ENCODE results near the gene B4GALNT2.
"Not testable (repeated sequence)": the region's sequence is repeated elsewhere in the genome, so short reads cannot be mapped to it uniquely, and the experiment has no call there.

Gene B4GALNT2

DNA sequence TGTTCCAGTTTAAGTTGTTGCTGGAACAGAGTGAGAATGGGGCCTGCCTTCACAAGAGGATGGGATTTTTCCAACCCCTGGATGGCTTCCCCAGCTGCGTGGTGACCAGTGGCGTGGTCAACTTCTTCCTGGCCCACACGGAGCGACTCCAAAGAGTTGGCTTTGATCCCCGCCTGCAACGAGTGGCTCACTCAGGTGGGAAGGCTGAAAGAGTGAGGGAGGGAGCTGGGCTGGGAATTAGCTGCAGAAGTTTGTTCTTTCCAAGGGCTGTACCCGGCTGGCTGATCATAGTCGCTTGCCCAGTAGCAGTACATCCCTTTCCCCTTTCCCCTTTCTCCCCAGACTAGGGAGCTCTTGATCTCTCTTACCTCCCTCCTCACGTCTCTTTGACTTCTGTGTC is 36.1 kb downstream of the B4GALNT2 start:
- Mint-ChIP-seq H3K9me3 (no peaks in the 10 kb centered on the region), H3K27ac (ENCODE audit: low read depth) (no peak overlapping the region), H3K4me1 (no peaks in the 10 kb centered on the region), H3K36me3 (ENCODE audit: insufficient read depth) (no peaks in the 10 kb centered on the region), H3K27me3 (peaks cover 80% of the 10 kb centered on the region), H3K4me3 (no peak overlapping the region)
- DNase-seq (ENCODE audit: low spot score in 2 of 2) (no peak), ATAC-seq (replicated peaks; ENCODE audit: extremely low read depth, poor library complexity, severe bottlenecking) (no peak)

DNA sequence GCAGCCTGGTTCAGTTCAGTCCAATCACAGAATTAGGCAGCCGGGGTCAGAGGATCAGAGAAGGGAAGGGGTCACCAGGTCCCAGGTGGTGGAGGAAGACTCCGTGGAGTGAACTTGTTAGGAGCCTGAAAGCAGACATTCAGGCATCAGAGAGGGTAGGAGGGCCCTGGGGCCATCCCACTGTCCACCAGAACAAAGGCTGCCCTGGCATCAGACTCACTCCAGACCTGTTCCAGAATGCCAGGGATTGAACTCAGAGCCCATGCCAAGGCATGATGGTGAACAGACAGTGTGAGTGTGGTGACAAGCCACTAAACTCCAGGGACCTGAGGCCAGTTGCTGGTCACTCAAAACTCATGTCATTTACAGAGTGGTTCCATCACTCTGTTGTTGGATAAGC is 37.6 kb downstream of the B4GALNT2 start:
- Mint-ChIP-seq H3K27ac (ENCODE audit: low read depth) (no peak overlapping the region), H3K4me3 (no peak overlapping the region), H3K36me3 (ENCODE audit: insufficient read depth) (no peaks in the 10 kb centered on the region), H3K27me3 (peaks cover 93% of the 10 kb centered on the region), H3K4me1 (no peaks in the 10 kb centered on the region), H3K9me3 (peaks cover 6% of the 10 kb centered on the region)
- DNase-seq (ENCODE audit: low spot score in 2 of 2) (no peak), ATAC-seq (replicated peaks; ENCODE audit: extremely low read depth, poor library complexity, severe bottlenecking) (no peak)

DNA sequence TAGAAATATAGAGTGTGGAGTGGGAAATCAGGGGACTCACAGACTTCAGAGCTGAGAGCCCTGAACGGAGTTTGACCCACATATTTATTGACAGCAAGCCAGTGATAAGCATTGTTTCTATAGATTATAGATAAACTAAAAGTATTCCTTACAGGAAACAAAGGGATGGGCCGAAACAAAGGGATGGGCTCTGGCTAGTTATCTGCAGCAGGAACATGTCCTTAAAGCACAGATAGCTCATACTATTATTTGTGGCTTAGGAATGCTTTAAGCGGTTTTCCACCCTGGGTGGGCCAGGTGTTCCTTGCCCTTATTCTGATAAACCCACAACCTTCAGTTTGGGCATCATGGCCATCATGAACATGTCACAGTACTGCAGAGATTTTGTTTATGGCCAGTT is 38.1 kb downstream of the B4GALNT2 start:
- H3K4me1 Mint-ChIP-seq; H3K36me3 Mint-ChIP-seq (ENCODE audit: insufficient read depth); H3K4me3 Mint-ChIP-seq; H3K27ac Mint-ChIP-seq (ENCODE audit: low read depth); DNase-seq (ENCODE audit: low spot score in 2 of 2); ATAC-seq (replicated peaks; ENCODE audit: extremely low read depth, poor library complexity, severe bottlenecking): not testable (repeated sequence)
- Mint-ChIP-seq H3K9me3 (peaks cover 11% of the 10 kb centered on the region), H3K27me3 (peaks cover 93% of the 10 kb centered on the region)

DNA sequence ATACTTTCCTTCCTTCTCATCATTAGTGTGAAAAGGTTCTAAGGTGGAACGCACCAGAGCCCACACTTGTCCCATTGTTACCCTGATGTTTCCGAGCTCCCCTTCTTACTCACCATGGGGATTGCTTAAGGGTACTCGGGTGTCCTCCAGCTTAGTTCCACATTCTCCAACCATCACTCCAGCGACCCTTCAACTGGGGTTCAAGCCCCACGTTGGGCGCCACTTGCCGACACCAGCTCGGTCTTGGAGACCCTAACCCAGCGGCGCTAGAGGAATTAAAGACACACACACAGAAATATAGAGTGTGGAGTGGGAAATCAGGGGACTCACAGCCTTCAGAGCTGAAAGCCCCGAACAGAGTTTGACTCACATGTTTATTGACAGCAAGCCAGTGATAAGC is 43.4 kb downstream of the B4GALNT2 start:
- H3K36me3 Mint-ChIP-seq (ENCODE audit: insufficient read depth); H3K27ac Mint-ChIP-seq (ENCODE audit: low read depth); H3K4me3 Mint-ChIP-seq; H3K4me1 Mint-ChIP-seq; DNase-seq (ENCODE audit: low spot score in 2 of 2); ATAC-seq (replicated peaks; ENCODE audit: extremely low read depth, poor library complexity, severe bottlenecking): not testable (repeated sequence)
- Mint-ChIP-seq H3K9me3 (peaks cover 16% of the 10 kb centered on the region), H3K27me3 (peaks cover 47% of the 10 kb centered on the region)

DNA sequence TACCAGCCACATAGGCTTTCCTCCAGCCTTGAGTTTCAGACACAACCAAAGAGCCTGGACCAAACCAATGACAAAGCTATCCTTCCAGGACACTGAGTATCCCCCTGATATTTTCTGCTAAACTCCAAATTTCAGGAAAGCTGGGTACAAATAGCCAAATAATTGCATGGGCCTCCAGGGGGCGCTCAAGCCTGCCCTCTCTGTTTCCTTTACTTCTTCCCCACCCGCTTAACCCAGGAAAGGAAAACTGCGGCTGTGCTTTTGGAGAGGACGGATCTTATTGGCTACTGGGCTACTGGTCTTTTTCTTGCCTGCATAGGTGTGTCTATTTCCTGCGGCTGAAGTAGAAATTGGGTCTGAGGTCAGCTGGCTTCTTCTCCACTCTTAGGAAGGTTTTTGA is 47.7 kb downstream of the B4GALNT2 start:
- DNase-seq (ENCODE audit: low spot score in 2 of 2) (peak; percentile 30 to 57), ATAC-seq (replicated peaks; ENCODE audit: extremely low read depth, poor library complexity, severe bottlenecking) (no peak)
- no peak overlapping the region for H3K4me3 Mint-ChIP-seq
- no peak overlapping the region for H3K27ac Mint-ChIP-seq (ENCODE audit: low read depth)
- H3K36me3 Mint-ChIP-seq (ENCODE audit: insufficient read depth): peaks cover 3% of the 10 kb centered on the region
- peaks cover 5% of the 10 kb centered on the region for H3K4me1 Mint-ChIP-seq
- peaks cover 10% of the 10 kb centered on the region for H3K27me3 Mint-ChIP-seq
- peaks cover 9% of the 10 kb centered on the region for H3K9me3 Mint-ChIP-seq

DNA sequence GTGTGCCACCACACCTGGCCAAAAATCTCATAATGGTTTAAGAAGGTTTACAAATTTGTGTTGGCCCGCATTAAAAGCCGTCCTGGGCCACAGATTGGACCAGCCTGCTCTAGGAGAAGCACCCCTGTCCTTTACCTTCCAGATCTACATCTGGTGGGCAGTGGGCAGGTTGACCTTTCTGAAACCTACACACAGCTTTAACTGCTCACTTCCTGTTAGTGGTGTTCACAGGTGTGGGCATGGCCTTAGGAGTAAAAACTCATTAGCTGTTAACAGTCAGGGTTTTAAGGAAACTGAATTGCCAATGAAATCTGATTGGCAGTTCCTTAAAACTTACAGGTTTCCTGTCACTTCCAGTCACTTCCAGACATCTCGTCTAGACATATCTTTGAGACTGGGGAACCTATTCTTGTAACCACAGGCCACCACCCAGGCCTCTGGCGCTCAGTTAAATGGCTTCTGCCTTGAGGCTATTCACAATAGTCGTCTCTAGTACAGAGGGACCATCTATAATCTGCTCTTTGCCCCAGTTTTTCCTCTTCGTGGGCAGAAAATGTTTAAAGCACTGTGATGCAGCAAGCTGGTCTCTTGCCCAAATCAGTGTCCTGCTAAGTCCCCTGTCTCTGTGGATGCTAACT is 48.5 kb downstream of the B4GALNT2 start:
- H3K4me1 Mint-ChIP-seq: peaks cover 5% of the 10 kb centered on the region
- DNase-seq (ENCODE audit: low spot score in 2 of 2) (no peak), ATAC-seq (replicated peaks; ENCODE audit: extremely low read depth, poor library complexity, severe bottlenecking) (no peak)
- H3K27ac Mint-ChIP-seq (ENCODE audit: low read depth): no peak overlapping the region
- peaks cover under 1% of the 10 kb centered on the region for H3K36me3 Mint-ChIP-seq (ENCODE audit: insufficient read depth)
- peaks cover under 1% of the 10 kb centered on the region for H3K9me3 Mint-ChIP-seq
- H3K27me3 Mint-ChIP-seq: peaks cover 2% of the 10 kb centered on the region
- no peak overlapping the region for H3K4me3 Mint-ChIP-seq

DNA sequence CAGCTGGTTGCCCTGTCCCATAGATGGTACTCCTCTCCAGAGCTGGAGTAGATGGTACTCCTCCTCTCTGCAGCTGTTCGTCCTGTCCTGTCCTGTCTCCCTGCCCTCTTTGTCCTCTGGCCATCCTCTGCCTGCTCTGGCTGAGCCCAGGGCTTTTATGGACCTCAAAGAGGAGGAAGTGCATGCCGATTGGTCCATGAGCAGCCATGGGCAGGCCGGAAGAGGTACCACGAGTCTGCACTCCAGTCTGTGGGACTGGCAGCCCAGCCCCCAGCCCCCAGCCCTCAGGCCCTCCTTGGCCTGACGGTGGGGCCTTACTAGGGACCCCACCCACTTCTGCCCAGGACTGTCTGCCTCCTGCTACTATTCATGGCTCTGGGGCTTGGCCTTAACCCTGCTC is 50.8 kb downstream of the B4GALNT2 start:
- DNase-seq (ENCODE audit: low spot score in 2 of 2) (no peak), ATAC-seq (replicated peaks; ENCODE audit: extremely low read depth, poor library complexity, severe bottlenecking) (no peak)
- Mint-ChIP-seq H3K27ac (ENCODE audit: low read depth) (no peak overlapping the region), H3K9me3 (no peaks in the 10 kb centered on the region), H3K36me3 (ENCODE audit: insufficient read depth) (no peaks in the 10 kb centered on the region), H3K27me3 (no peaks in the 10 kb centered on the region), H3K4me1 (peaks cover 5% of the 10 kb centered on the region), H3K4me3 (no peak overlapping the region)

DNA sequence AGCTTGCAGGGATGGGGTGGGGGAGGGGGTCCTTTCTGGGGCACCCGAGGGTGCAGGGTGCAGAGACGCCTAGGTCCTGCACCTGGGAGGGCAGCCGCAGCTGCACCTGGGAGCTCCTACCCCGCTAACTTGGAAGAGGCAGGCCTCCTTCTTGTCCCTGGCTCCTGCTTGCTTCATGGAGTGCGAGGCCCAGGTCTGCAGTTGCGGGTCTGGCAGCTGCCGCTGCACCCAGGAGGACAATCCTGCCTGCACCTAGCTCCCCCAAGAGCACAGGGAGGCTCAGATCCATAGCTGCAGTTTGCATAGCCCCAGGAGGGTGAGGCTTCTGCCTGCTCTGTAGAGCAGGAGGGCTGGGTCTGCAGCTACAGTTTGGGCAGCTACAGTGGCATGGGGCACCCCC is 51.2 kb downstream of the B4GALNT2 start:
- H3K36me3 Mint-ChIP-seq (ENCODE audit: insufficient read depth): no peaks in the 10 kb centered on the region

DNA sequence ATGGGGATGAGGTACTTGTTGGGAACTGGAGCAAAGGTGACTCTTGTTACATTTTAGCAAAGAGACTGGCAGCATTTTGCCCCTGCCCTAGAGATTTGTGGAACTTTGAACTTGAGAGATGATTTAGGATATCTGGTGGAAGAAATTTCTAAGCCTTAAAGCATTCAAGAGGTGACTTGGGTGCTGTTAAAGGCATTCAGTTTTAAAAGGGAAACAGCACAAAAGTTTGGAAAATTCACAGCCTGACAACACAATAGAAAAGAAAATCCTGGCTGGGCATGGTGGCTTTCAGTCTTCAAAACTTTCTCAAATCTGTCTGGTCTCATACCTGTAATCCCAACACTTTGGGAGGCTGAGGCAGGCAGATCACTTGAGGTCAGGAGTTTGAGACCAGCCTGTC is 52.0 kb downstream of the B4GALNT2 start:
- H3K36me3 Mint-ChIP-seq (ENCODE audit: insufficient read depth); ATAC-seq (replicated peaks; ENCODE audit: extremely low read depth, poor library complexity, severe bottlenecking); H3K9me3 Mint-ChIP-seq: not testable (repeated sequence)

More for the DNA sequence above, 51.2 kb downstream of the B4GALNT2 start:
- no peak overlapping the region for H3K4me3 Mint-ChIP-seq
- H3K27me3 Mint-ChIP-seq: no peaks in the 10 kb centered on the region
- H3K9me3 Mint-ChIP-seq: no peaks in the 10 kb centered on the region
- H3K27ac Mint-ChIP-seq (ENCODE audit: low read depth): no peak overlapping the region
- DNase-seq (ENCODE audit: low spot score in 2 of 2) (no peak), ATAC-seq (replicated peaks; ENCODE audit: extremely low read depth, poor library complexity, severe bottlenecking) (no peak)
- H3K4me1 Mint-ChIP-seq: peaks cover 5% of the 10 kb centered on the region

DNA sequence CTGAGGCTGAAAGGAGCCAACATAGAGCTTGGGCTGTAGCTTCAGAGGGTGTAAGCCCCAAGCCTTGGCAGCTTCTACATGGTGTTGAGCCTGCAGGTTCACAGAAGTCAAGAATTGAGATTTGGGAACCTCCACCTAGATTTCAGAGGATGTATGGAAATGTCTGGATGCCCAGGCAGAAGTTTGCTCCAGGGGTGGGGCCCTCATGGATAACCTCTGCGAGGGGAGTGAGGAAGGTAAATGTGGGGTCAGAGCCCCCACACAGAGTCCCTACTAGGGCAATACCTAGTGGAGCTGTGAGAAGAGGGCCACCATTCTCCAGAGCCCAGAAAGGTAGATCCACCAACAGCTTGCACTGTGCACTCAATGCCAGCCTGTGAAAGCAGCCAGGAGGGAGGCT is 52.8 kb downstream of the B4GALNT2 start:
- H3K27ac Mint-ChIP-seq (ENCODE audit: low read depth); H3K9me3 Mint-ChIP-seq; H3K4me3 Mint-ChIP-seq; DNase-seq (ENCODE audit: low spot score in 2 of 2); H3K27me3 Mint-ChIP-seq; H3K36me3 Mint-ChIP-seq (ENCODE audit: insufficient read depth); H3K4me1 Mint-ChIP-seq; ATAC-seq (replicated peaks; ENCODE audit: extremely low read depth, poor library complexity, severe bottlenecking): not testable (repeated sequence)

More for the DNA sequence above, 52.0 kb downstream of the B4GALNT2 start:
- H3K27me3 Mint-ChIP-seq; H3K27ac Mint-ChIP-seq (ENCODE audit: low read depth); H3K4me1 Mint-ChIP-seq; DNase-seq (ENCODE audit: low spot score in 2 of 2); H3K4me3 Mint-ChIP-seq: not testable (repeated sequence)

DNA sequence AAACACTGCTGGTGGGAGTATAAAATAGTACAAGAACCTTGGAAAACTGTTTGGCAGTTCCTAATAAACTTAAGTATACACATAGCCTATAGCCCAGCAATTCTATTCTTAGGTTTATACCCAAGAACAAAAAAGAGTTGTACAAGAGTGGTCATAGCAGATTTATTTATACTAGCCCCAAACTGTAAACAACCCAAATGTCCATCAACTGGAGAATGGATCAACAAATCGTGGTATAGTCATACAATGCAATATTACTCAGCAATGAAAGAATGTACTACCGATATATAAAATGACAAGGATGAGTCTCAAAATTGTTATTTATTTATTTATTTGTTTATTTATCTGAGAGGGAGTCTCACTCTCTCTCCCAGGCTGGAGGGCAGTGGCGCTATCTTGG is 54.7 kb downstream of the B4GALNT2 start:
- Mint-ChIP-seq H3K4me3 (no peak overlapping the region), H3K4me1 (peaks cover 16% of the 10 kb centered on the region), H3K36me3 (ENCODE audit: insufficient read depth) (peaks cover 9% of the 10 kb centered on the region), H3K27ac (ENCODE audit: low read depth) (no peak overlapping the region), H3K27me3 (peaks cover 2% of the 10 kb centered on the region), H3K9me3 (no peaks in the 10 kb centered on the region)
- ATAC-seq (replicated peaks; ENCODE audit: extremely low read depth, poor library complexity, severe bottlenecking) (no peak), DNase-seq (ENCODE audit: low spot score in 2 of 2) (no peak)

DNA sequence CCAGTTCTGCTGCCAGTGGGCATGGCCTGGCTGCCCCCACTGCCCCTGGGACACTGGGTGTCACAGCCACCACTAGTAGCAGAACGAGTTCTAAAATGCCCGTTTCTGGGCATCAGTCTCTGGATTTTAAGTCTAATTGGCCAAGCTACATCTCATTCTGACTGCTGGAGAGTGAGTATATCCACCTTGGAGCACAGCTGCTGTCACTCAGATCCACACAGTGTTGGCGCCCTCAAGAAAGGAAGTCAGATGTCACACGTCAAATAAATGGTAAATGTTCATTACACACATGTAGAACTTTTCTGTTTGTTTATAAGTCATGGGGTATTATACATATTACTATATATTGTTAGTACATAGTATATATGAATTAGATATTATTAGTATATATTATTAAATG is 58.4 kb downstream of the B4GALNT2 start:
- Mint-ChIP-seq H3K27ac (ENCODE audit: low read depth) (no peak overlapping the region), H3K4me1 (peaks cover 36% of the 10 kb centered on the region), H3K4me3 (no peak overlapping the region), H3K27me3 (peaks cover 6% of the 10 kb centered on the region), H3K9me3 (no peaks in the 10 kb centered on the region), H3K36me3 (ENCODE audit: insufficient read depth) (peaks cover 24% of the 10 kb centered on the region)
- DNase-seq (ENCODE audit: low spot score in 2 of 2) (no peak), ATAC-seq (replicated peaks; ENCODE audit: extremely low read depth, poor library complexity, severe bottlenecking) (no peak)

DNA sequence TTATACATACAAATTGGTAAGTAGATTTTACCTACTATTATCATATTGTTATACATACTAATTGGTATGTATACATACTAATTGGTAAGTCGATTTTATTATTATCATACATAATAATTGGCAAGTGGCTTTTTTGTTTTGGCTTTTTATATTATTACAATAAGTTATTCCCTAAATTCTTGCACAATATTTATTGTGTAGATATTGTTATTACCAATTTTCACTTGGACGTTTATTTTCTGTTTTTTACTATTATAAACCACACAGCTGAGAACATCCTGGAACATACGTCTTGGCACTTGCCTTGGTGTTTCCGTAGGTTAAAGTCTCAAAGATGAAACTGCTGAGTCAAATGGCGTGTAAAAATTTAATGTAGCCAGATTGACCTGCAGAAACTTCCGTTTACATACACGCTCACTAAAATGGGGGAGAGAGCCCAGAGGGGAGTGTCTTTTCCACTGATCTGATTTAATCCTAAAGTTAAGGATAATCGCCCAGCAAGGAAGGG is 58.9 kb downstream of the B4GALNT2 start:
- Mint-ChIP-seq H3K27me3 (peaks cover 6% of the 10 kb centered on the region), H3K4me1 (peaks cover 36% of the 10 kb centered on the region), H3K9me3 (no peaks in the 10 kb centered on the region), H3K4me3 (peak overlapping the region; percentile 94), H3K36me3 (ENCODE audit: insufficient read depth) (peaks cover 24% of the 10 kb centered on the region), H3K27ac (ENCODE audit: low read depth) (peak overlapping the region; percentile 100)
- DNase-seq (ENCODE audit: low spot score in 2 of 2): no peak
- ATAC-seq (replicated peaks; ENCODE audit: extremely low read depth, poor library complexity, severe bottlenecking): peak; percentile 1
